Body of pancreas (tissue), 4 donors: ENCODE results near the gene MAB21L2. TPM values are rescaled to one million over a fixed set of nuclear protein-coding genes. Genes with fewer than 3 reads are reported as not detected.

Experiments
- ATAC-seq: fragments of 150-250 bp; one replicate; pipeline ENCODE4 v1.9.1; 2016
- DNase-seq, 4 donors: peaks; one replicate each; pipeline ENCODE4 v3.0.0-alpha.2; 2019
- H3K27ac ChIP-seq, 4 donors: fragments of 200-600 bp; sonication (generic); 1 replicate in 3 of 4; 2 replicates in 1 of 4; pipeline versions ENCODE4 v1.5.1 to v1.6.1; 2016 to 2019; ENCODE audit warnings: mild to moderate bottlenecking in 1 of 4, mixed read lengths in 1 of 4, moderate library complexity in 1 of 4
- H3K27me3 ChIP-seq, 2 donors: fragments of 200-600 bp; sonication (generic); one replicate each; pipeline ENCODE4 v1.6.0; 2016; ENCODE audit warnings: mild to moderate bottlenecking in 1 of 2
- H3K36me3 ChIP-seq, 2 donors: fragments of 200-600 bp; sonication (generic); replicated peaks in 1 of 2; 2 replicates each; pipeline ENCODE4 v1.5.1; 2016; ENCODE audit warnings: low read depth in 2 of 2; ENCODE audit not compliant: insufficient read depth in 1 of 2
- H3K4me1 ChIP-seq: fragments of 200-600 bp; sonication (generic); one replicate; pipeline ENCODE4 v1.6.0; 2016
- H3K4me3 ChIP-seq, 2 donors: fragments of 200-600 bp; sonication (generic); 1 replicate in 1 of 2; 2 replicates in 1 of 2; pipeline ENCODE4 v1.5.1; 2016 to 2019
- H3K9me3 ChIP-seq, 3 donors: fragments of 200-600 bp; sonication (generic); 1 replicate in 2 of 3; 2 replicates in 1 of 3; pipeline ENCODE4 v1.5.1; 2016
- POLR2A ChIP-seq, 3 donors: fragments of 450-650 bp; IDR thresholded peaks; one replicate each; pipeline ENCODE4 v1.6.1; 2016; ENCODE audit warnings: antibody characterized with exemption in 3 of 3, mild to moderate bottlenecking in 2 of 3
- WGBS, 2 donors: methylation state at CpG; one replicate each; pipeline ENCODE4 v1.1.5; 2017; 5-methylcytosine and 5-hydroxymethylcytosine counted together
- intact Hi-C: fragments of 100-400 bp; cut with DNase I; formaldehyde crosslinking; loops from one replicate; pipeline ENCODE4 v1.15.1; 2023
- total RNA-seq, 2 donors: library from RNA; depleted of rRNA; stranded (reverse); fragments of >200 nt; gene quantifications; one replicate each; pipeline ENCODE4 v1.1.0, GENCODE V29; 2016
- TF ChIP-seq, protein P1 (sequence below), 7 experiments: fragments of 450-650 bp in 4 of 7; fragments of 200-600 bp in 3 of 7; sonication (generic) in 3 of 7; IDR thresholded peaks; one replicate each; pipeline ENCODE4 v1.5.1; 2016 to 2019; ENCODE audit warnings: antibody characterized with exemption in 7 of 7

Gene MAB21L2
- total RNA-seq, 2 donors from 2014 or later: 0.33 TPM; not detected in 1

DNA sequence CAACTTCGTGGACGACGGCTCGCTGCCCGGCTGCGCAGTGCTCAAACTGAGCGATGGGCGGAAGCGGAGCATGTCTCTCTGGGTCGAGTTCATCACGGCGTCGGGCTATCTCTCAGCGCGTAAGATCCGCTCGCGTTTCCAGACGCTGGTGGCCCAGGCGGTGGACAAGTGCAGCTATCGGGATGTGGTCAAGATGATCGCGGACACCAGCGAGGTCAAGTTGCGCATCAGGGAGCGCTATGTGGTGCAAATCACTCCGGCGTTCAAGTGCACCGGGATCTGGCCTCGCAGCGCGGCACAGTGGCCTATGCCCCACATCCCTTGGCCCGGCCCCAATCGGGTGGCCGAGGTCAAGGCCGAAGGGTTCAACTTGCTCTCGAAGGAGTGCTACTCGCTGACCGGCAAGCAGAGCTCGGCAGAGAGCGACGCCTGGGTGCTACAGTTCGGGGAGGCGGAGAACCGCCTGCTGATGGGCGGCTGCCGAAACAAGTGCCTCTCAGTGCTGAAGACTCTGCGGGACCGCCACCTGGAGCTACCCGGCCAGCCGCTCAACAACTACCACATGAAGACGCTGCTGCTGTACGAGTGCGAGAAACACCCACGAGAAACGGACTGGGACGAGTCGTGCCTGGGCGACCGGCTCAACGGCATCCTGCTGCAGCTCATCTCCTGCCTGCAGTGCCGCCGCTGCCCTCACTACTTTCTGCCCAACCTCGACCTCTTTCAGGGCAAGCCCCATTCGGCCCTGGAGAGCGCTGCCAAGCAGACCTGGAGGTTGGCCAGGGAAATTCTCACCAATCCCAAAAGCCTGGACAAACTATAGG lies 1.5 kb downstream of the MAB21L2 start:
- intact Hi-C loops: no loop called here
- TF ChIP-seq, protein P1, sequence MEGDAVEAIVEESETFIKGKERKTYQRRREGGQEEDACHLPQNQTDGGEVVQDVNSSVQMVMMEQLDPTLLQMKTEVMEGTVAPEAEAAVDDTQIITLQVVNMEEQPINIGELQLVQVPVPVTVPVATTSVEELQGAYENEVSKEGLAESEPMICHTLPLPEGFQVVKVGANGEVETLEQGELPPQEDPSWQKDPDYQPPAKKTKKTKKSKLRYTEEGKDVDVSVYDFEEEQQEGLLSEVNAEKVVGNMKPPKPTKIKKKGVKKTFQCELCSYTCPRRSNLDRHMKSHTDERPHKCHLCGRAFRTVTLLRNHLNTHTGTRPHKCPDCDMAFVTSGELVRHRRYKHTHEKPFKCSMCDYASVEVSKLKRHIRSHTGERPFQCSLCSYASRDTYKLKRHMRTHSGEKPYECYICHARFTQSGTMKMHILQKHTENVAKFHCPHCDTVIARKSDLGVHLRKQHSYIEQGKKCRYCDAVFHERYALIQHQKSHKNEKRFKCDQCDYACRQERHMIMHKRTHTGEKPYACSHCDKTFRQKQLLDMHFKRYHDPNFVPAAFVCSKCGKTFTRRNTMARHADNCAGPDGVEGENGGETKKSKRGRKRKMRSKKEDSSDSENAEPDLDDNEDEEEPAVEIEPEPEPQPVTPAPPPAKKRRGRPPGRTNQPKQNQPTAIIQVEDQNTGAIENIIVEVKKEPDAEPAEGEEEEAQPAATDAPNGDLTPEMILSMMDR (IDR thresholded peaks at IDR 0.05): no peak
- no peak for TF ChIP-seq POLR2A (IDR thresholded peaks at IDR 0.05)
- Histone ChIP-seq H3K27me3 (no peaks in the 10 kb centered on the region), H3K4me1 (peaks cover 7% of the 10 kb centered on the region), H3K9me3 (no peaks in the 10 kb centered on the region), H3K36me3 (peaks cover 0 to 2% of the 10 kb centered on the region in 2 donors), H3K4me3 (no peak overlapping the region), H3K27ac (no peak overlapping the region)
- no peak for DNase-seq
- no peak for ATAC-seq
- WGBS, 2 donors: 79 to 88% methylated on average over 54 to 60 of the region's 66 CpGs

DNA sequence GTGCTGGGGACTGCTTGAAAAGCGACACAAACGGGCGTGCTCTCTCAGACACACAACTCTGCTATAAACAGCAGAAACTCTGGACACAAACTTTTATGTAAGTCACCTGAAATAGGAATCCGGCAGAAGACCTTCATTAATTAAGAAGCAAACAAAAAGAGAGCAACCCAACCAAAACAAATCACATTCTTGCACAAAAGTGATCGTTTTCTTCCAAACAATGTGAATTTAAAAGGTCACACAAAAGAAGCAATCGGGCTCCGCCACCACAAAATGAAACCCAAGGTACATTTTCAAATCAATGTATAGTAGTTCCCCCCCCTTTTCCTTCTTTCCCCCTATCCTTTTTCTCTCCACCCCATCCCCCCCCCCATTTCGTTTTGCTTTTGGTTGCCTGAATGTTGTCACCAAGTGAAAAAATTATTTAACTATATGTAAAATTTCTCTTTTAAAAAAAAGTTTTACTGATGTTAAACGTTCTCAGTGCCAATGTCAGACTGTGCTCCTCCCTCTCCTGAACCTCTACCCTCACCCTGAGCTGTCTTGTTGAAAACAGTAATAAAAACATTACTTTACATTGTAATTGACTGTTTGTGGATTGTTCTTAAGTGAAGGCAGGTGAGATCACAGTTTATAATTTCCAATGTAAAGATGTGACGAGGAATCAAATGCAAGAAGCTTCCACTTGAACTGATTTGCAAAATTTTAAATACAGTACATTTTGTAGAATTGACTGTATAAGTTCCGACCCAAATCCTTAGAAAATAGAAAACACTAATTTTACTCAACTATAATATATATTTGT lies 2.4 kb downstream of the MAB21L2 start:
- Histone ChIP-seq H3K9me3 (no peaks in the 10 kb centered on the region), H3K4me3 (no peak overlapping the region), H3K36me3 (peaks cover 0 to 2% of the 10 kb centered on the region in 2 donors), H3K4me1 (no peaks in the 10 kb centered on the region), H3K27me3 (no peaks in the 10 kb centered on the region), H3K27ac (no peak overlapping the region)
- 92 to 93% methylated on average over 11 of the region's 11 CpGs for WGBS, 2 donors
- DNase-seq (no peak), ATAC-seq (no peak)
- intact Hi-C loops: no loop called here
- TF ChIP-seq POLR2A (IDR thresholded peaks at IDR 0.05): no peak
- TF ChIP-seq, protein P1 (IDR thresholded peaks at IDR 0.05): no peak

DNA sequence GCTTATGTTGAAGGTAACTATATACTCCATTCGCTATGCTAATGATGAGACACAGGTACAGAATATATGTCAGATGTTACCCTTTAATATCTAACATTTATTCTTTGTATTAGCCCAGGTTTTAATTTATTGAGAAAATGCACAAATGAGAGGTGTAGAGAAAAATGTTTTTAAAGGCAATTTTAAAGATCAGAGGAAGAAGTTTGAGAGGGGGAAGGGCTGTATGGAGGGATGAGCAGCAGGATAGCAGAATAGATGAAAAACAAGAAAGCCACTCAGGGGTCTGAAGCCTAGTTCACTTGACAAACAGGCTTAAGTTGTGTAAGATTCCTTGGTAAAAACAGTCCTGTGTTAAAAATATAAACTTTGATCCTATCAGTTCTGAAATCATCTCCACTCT lies 3.7 kb downstream of the MAB21L2 start:
- intact Hi-C loops: no loop called here
- H3K4me3 ChIP-seq: no peak overlapping the region
- ATAC-seq: no peak

DNA sequence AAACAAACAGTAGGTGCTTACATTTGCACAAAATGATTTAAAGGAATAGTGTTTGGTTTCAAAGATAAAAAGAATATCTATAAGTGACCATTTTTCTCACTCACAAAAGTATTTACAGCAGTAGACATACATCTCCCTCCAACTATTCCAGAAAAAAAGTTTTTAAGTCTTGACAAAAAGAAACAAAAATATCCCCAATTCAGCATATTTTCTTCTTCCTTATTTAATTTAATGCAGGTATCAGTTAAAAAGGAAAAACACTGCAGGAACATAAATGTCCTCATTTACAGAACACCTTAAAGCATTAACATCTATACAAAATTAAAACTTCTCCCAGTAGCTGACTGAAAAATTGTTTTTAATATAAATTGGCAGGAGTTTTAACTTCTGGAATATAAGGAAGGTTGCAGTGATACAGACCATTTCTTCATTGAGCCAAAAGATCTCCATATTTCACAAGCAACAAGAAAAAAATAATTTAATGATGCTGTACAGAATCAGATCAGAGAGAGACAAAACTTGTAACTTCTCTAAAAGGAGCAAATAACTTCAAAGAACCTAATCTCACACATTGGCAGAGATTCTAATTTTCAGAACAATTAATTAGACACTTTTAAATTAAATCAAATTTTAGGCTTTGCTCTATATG lies 4.3 kb downstream of the MAB21L2 start:
- no peak for DNase-seq
- no peak overlapping the region for H3K4me3 ChIP-seq
- ATAC-seq: no peak
- H3K27ac ChIP-seq: no peak overlapping the region
- H3K36me3 ChIP-seq: peaks cover 0 to 2% of the 10 kb centered on the region in 2 donors
- TF ChIP-seq POLR2A (IDR thresholded peaks at IDR 0.05): no peak
- TF ChIP-seq, protein P1 (IDR thresholded peaks at IDR 0.05): no peak
- no peaks in the 10 kb centered on the region for H3K9me3 ChIP-seq
- intact Hi-C loops: no loop called here
- H3K27me3 ChIP-seq: no peaks in the 10 kb centered on the region
- H3K4me1 ChIP-seq: no peaks in the 10 kb centered on the region

More for the DNA sequence above, 3.7 kb downstream of the MAB21L2 start:
- Histone ChIP-seq H3K27me3 (no peaks in the 10 kb centered on the region), H3K27ac (no peak overlapping the region), H3K36me3 (peaks cover 0 to 2% of the 10 kb centered on the region in 2 donors), H3K9me3 (no peaks in the 10 kb centered on the region), H3K4me1 (no peaks in the 10 kb centered on the region)
- TF ChIP-seq, protein P1 (IDR thresholded peaks at IDR 0.05): no peak
- TF ChIP-seq POLR2A (IDR thresholded peaks at IDR 0.05): no peak
- WGBS, 2 donors: 95 to 100% methylated on average over 1 of the region's 1 CpG
- DNase-seq: no peak
